Adrenal gland (tissue), 5 donors: ENCODE results near the gene CLASRP.

ENCODE experiments used
- CTCF ChIP-seq, 6 experiments: fragments of 450-650 bp in 4 of 6; fragments of 200-600 bp in 2 of 6; sonication (generic) in 1 of 6; IDR thresholded peaks; 1 replicate in 5 of 6; 2 replicates in 1 of 6; pipeline versions ENCODE4 v1.5.1 to v1.8.0; 2016 to 2021; ENCODE audit warnings: antibody characterized with exemption in 6 of 6, mild to moderate bottlenecking in 2 of 6, moderate library complexity in 1 of 6
- POLR2A ChIP-seq, 2 donors: fragments of 450-650 bp; IDR thresholded peaks; one replicate each; pipeline ENCODE4 v1.6.1; 2017; ENCODE audit warnings: antibody characterized with exemption in 2 of 2, mild to moderate bottlenecking in 2 of 2, moderate library complexity in 1 of 2
- donor health status: DM: no; HTN: no; CAD: no.

DNA sequence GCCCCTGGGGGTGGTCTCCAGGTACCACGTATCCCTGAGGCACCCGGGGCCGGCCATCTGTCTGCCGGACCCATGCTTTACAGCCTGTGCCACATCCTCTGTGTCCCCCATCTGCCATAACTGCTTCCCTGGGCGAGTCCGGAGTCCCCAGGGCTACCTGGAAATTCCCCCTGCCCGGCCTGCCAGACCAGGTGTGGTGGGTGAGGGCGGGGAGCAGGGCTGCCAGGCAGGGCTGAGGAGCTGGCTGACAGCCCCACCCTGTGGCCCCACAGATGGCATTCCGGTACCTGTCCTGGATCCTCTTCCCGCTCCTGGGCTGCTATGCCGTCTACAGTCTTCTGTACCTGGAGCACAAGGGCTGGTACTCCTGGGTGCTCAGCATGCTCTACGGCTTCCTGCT is 47.9 kb upstream of the CLASRP start:
- TF ChIP-seq CTCF (IDR thresholded peaks at IDR 0.05): no peak
- no peak for TF ChIP-seq POLR2A (IDR thresholded peaks at IDR 0.05)
